ENCODE measurements around the gene GPD1.

DNA sequence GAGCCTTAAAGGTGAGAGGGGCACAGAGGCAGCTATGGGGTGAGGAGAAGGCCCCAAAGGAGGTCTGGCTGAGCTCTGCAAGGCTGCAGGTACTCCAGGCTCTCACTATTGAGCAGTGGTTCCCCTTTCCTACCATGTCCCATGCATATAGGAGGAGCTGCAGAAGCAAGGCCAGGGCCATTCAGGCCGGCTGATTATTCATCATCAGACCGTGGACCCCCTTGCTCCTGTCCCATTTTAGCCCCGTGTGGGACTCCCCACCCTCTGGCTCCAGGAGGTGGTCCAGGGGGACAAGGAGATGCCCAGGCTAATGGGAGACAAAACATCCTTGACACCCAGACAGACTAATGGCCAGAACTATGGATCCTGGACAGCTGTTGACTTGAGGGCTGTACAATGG is 3.1 kb downstream of the GPD1 start:
- TF ChIP-seq POLR2AphosphoS5 (IDR thresholded peaks at IDR 0.05; ENCODE audit: borderline replicate concordance, low read depth, low read length), result no peak
- TF ChIP-seq EZH2 (IDR thresholded peaks at IDR 0.05), result no peak
- no peak for TF ChIP-seq FOXP2 (optimal IDR thresholded peaks at IDR 0.05; ENCODE audit: control extremely low read depth, extremely low read length, insufficient read depth)

Measured in SK-N-MC (cell line).